GM12865 (cell line): ENCODE data around the gene PEX26.
A peak's percentile ranks its signal among the peaks of the same experiment; 100 is the strongest.

ENCODE experiments used
- DNase-seq: peaks from one replicate; pipeline ENCODE4 v3.0.0; 2010; ENCODE audit warnings: low read depth
- H3K4me3 ChIP-seq: 2 replicates; pipeline ENCODE4 v1.5.1; 2011; ENCODE audit warnings: mild to moderate bottlenecking, low read depth, low read length, control low read depth
- CTCF ChIP-seq: IDR thresholded peaks from 2 replicates; pipeline ENCODE4 v1.5.1; 2011; ENCODE audit warnings: low read length, control low read depth, low read depth, inconsistent platforms; ENCODE audit not compliant: insufficient read depth; ENCODE audit errors: missing control alignments

PEX26 gene

GRCh38 chr22:18110954-18111758 is 33.4 kb downstream of the PEX26 start:
- peak overlapping the region; percentile 71 for H3K4me3 ChIP-seq
- DNase-seq = no peak

GRCh38 chr22:18111759-18112330 is 34.1 kb downstream of the PEX26 start:
- TF ChIP-seq CTCF = no peak
- peak overlapping the region; percentile 71 for H3K4me3 ChIP-seq
- DNase-seq = no peak

More at GRCh38 chr22:18110954-18111758, 33.4 kb downstream of the PEX26 start:
- no peak for TF ChIP-seq CTCF

GRCh38 chr22:18112440-18112839 is 34.6 kb downstream of the PEX26 start:
- peak overlapping the region; percentile 71; the same call in 1 of the 2 replicates for H3K4me3 ChIP-seq
- DNase-seq = no peak
- TF ChIP-seq CTCF = no peak

- TF ChIP-seq CTCF = no peak
- no peak overlapping the region for H3K4me3 ChIP-seq
- DNase-seq = peak; percentile 23
Observed at GRCh38 chr22:18113680-18114394, 36.0 kb downstream of the PEX26 start.

- TF ChIP-seq CTCF = no peak
- no peak for DNase-seq
- H3K4me3 ChIP-seq = no peak overlapping the region
Observed at GRCh38 chr22:18114495-18114894, 36.7 kb downstream of the PEX26 start.

GRCh38 chr22:18114976-18115652 is 37.3 kb downstream of the PEX26 start:
- no peak for TF ChIP-seq CTCF
- H3K4me3 ChIP-seq = no peak overlapping the region
- DNase-seq = no peak
